ENCODE data around the gene GLDC. TPM values are rescaled to one million over a fixed set of nuclear protein-coding genes. Genes with fewer than 3 reads are reported as not detected.
A peak's percentile ranks its signal among the peaks of the same experiment; 100 is the strongest.

Gene GLDC
- total RNA-seq, 1 donor, result 0.43 TPM

DNA sequence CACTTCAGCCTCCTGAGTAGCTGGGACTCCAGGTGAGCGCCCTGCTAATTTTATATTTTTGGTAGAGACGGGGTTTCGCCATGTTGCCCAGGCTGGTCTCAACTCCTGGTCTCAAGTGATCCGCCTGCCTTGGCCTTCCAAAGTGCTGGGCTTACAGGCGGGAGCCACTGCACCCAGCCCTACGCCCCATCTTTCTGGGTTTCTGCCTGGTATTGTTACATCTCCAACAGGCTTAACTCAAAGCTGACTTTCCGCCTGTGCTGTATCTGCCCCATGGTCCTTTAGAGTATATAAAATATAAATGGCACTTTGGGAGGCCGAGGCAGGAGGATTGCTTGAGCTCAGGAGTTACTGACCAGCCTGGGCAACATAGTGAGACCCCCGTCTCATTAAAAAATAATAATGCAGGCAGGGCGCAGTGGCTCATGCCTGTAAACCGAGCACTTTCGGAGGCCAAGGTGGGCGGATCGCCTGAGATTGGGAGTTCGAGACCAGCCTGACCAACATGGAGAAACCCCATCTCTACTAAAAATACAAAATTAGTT, 36.5 kb upstream of the GLDC start:
- DNase-seq (ENCODE audit: low read depth), result no peak

DNA sequence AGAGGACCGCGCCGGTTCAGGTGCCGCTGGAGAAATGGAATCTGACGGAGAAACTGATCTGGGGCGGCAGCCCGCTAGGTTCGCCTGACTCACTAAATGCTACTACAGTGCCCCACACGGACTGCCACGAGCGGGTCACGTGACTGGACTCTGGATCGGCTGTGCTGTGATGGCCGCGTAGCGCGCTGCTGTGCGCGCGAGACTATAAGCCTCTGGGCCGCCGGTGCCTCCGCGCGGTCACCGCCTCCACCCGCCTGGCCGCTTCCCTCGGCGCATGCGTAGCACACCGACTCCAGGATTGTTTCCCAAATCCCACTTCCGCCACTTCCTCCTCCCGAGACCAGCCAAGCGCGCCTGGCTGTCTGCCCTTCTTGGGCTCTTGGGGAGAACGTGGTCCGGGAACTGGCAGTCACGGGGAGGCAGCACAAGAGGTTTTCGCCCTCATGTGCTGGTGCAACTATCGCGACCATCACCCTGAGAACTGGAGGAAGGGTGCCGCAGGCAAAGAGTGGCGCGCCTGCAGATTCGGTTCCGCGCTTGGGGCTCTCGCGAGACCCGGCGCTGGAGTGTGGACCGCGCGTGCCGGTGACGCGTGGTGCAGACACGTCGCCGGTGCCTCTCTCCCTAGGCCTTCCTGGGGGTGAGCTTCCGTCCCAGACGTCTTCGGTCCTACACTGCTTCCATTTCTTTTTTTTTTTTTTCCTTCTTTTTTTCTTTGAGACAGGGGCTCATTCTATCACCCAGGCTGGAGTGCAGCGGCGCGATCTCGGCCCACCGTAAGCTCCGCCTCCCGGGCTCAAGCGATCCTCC, 35.8 kb upstream of the GLDC start:
- DNase-seq (ENCODE audit: low read depth), result peak; percentile 98

More for the DNA sequence above, 36.5 kb upstream of the GLDC start:
- TF ChIP-seq, protein P1, sequence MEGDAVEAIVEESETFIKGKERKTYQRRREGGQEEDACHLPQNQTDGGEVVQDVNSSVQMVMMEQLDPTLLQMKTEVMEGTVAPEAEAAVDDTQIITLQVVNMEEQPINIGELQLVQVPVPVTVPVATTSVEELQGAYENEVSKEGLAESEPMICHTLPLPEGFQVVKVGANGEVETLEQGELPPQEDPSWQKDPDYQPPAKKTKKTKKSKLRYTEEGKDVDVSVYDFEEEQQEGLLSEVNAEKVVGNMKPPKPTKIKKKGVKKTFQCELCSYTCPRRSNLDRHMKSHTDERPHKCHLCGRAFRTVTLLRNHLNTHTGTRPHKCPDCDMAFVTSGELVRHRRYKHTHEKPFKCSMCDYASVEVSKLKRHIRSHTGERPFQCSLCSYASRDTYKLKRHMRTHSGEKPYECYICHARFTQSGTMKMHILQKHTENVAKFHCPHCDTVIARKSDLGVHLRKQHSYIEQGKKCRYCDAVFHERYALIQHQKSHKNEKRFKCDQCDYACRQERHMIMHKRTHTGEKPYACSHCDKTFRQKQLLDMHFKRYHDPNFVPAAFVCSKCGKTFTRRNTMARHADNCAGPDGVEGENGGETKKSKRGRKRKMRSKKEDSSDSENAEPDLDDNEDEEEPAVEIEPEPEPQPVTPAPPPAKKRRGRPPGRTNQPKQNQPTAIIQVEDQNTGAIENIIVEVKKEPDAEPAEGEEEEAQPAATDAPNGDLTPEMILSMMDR (IDR thresholded peaks at IDR 0.05; ENCODE audit: insufficient read depth, low read depth, low read length), result no peak
- peak overlapping the region; percentile 94 for H3K4me3 ChIP-seq (ENCODE audit: low read depth, low read length)

DNA sequence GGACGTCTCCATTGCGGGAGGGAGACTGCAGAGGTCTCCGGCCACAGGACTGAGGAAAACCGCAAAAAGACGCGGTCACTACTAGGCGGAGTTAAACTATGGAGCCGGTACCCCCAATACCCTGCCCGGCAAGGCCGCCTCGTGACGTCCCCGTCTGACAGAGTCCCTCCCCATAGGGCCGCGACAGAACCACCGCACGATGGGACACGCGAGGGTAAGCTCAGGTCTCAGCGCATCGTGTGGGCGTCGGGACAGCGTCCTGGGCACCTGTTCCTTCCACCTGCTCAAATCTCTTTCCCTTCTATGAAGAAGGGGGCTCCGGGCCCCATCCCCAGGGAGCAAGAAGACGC, 35.2 kb upstream of the GLDC start:
- peak overlapping the region; percentile 94 for H3K4me3 ChIP-seq (ENCODE audit: low read depth, low read length)
- DNase-seq (ENCODE audit: low read depth), result peak; percentile 40

More for the DNA sequence above, 35.8 kb upstream of the GLDC start:
- H3K4me3 ChIP-seq (ENCODE audit: low read depth, low read length), result peak overlapping the region; percentile 94
- TF ChIP-seq, protein P1 (IDR thresholded peaks at IDR 0.05; ENCODE audit: insufficient read depth, low read depth, low read length), result no peak

DNA sequence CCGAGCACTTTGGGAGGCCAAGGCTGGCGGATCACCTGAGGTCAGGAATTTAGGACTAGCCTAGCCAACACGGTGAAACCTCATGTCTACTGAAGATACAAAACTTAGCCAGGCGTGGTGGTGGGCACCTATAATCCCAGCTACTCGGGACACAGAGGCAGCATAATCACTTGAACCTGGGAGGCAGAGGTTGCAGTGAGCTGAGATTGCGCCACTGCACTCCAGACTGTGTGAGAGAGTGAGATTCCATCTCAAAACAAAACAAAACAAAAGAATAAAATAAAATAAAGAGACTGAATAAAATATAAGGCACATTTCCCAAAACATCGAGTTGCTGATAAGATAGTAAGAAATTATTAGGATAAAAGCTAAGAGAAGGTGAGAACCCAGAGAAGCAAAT, 32.3 kb upstream of the GLDC start:
- TF ChIP-seq, protein P1 (IDR thresholded peaks at IDR 0.05; ENCODE audit: insufficient read depth, low read depth, low read length), result no peak
- no peak overlapping the region for H3K4me3 ChIP-seq (ENCODE audit: low read depth, low read length)
- DNase-seq (ENCODE audit: low read depth), result no peak

More for the DNA sequence above, 35.2 kb upstream of the GLDC start:
- TF ChIP-seq, protein P1 (IDR thresholded peaks at IDR 0.05; ENCODE audit: insufficient read depth, low read depth, low read length), result no peak

DNA sequence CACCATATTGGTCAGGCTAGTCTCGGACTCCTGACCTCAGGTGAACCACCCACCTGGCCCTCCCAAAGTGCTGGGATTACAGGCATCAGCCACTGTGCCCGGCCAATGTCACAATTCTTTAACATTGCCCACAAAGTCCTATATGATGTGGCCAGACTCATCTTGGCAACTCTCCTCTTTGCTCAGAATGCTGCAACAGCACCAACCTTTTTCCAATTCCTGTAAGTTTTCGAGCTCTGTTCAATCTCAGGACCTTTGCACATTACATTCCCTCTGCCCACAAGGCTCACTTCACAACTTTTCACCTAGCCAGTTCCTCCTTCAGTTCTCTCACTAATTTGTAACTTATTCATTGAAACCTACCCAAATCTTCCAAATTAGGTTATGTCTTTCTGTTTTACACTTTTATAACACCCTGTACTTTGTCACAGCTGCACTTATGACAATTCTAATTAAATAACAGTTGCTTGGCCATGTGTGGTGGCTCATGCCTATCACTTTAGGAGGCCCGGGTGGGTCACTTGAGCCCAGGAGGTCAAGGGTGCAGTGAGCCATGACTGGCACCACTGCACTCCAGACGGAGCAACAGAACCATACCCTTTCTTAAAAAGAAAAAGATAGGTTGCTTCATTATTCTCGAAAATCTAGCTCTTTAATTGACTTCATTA, 30.9 kb upstream of the GLDC start:
- no peak for DNase-seq (ENCODE audit: low read depth)

DNA sequence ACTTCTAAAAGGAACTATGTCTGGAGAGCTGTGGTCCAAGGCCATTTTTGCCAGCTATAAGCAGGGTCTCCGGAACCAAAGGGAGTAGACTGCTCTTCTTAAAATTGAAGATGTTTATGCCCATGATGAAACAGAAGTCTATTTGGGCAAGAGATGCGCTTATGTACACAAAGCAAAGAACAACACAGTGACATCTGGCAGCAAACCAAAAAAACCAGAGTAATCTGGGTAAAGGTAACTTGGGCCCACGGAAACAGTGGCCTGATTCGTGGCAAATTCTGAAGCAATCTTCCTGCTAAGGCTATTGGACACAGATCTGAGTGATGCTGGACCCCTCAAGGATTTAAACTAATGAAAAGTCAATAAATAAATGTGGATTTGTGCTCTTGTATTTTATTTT, 29.7 kb upstream of the GLDC start:
- DNase-seq (ENCODE audit: low read depth), result no peak
- TF ChIP-seq, protein P1 (IDR thresholded peaks at IDR 0.05; ENCODE audit: insufficient read depth, low read depth, low read length), result no peak
- no peak overlapping the region for H3K4me3 ChIP-seq (ENCODE audit: low read depth, low read length)

More for the DNA sequence above, 30.9 kb upstream of the GLDC start:
- TF ChIP-seq, protein P1 (IDR thresholded peaks at IDR 0.05; ENCODE audit: insufficient read depth, low read depth, low read length), result no peak
- no peak overlapping the region for H3K4me3 ChIP-seq (ENCODE audit: low read depth, low read length)

Measured in fibroblast of villous mesenchyme (primary cell).